GM18511 (cell line): Measurements from ENCODE around the gene IL1RL1.

ENCODE experiments used
- ATAC-seq: cut with Tn5 transposase; IDR thresholded peaks from one replicate; pipeline ENCODE4 v1.9.1; 2021; ENCODE audit warnings: mild to moderate bottlenecking, moderate library complexity; ENCODE audit not compliant: unreplicated experiment

The IL1RL1 gene

GRCh38 chr2:102334486-102334885, 23.1 kb downstream of the IL1RL1 start:
- ATAC-seq = no peak

GRCh38 chr2:102335871-102336366, 24.6 kb downstream of the IL1RL1 start:
- ATAC-seq = no peak

- no peak for ATAC-seq
Observed at GRCh38 chr2:102336502-102336945, 25.2 kb downstream of the IL1RL1 start.

GRCh38 chr2:102337012-102337411, 25.6 kb downstream of the IL1RL1 start:
- ATAC-seq = no peak

- ATAC-seq = no peak
Observed at GRCh38 chr2:102337481-102338386, 26.4 kb downstream of the IL1RL1 start.

- ATAC-seq = no peak
Observed at GRCh38 chr2:102340778-102341177, 29.4 kb downstream of the IL1RL1 start.

GRCh38 chr2:102342888-102343287, 31.5 kb downstream of the IL1RL1 start:
- ATAC-seq = no peak

- ATAC-seq = no peak
Observed at GRCh38 chr2:102344397-102344796, 33.0 kb downstream of the IL1RL1 start.

GRCh38 chr2:102345329-102345920, 34.1 kb downstream of the IL1RL1 start:
- no peak for ATAC-seq

- no peak for ATAC-seq
Observed at GRCh38 chr2:102346381-102347130, 35.2 kb downstream of the IL1RL1 start.

GRCh38 chr2:102350137-102350793, 38.9 kb downstream of the IL1RL1 start:
- no peak for ATAC-seq

GRCh38 chr2:102355526-102356380, 44.4 kb downstream of the IL1RL1 start, which contains the start of gene IL18R1:
Gene IL18R1 (plus strand): TSS chr2:102355796. CDS start chr2:102362661, 6,865 bp downstream.
- peak; percentile 95 for ATAC-seq

GRCh38 chr2:102356381-102356712, 45.0 kb downstream of the IL1RL1 start:
- ATAC-seq = peak; percentile 6

- ATAC-seq = no peak
Observed at GRCh38 chr2:102356741-102357140, 45.4 kb downstream of the IL1RL1 start.

GRCh38 chr2:102357937-102358336, 46.6 kb downstream of the IL1RL1 start:
- no peak for ATAC-seq

GRCh38 chr2:102358496-102358895, 47.1 kb downstream of the IL1RL1 start:
- no peak for ATAC-seq

GRCh38 chr2:102359527-102359926, 48.2 kb downstream of the IL1RL1 start:
- ATAC-seq = no peak

GRCh38 chr2:102361632-102362241, 50.4 kb downstream of the IL1RL1 start:
- ATAC-seq = no peak

- ATAC-seq = no peak
Observed at GRCh38 chr2:102365763-102366162, 54.4 kb downstream of the IL1RL1 start.
